Activated CD8-positive, alpha-beta T cell treated with anti-CD3 and anti-CD28 coated beads for 36 hours (primary cell): ENCODE results near the gene CA7. TPM values are rescaled to one million over a fixed set of nuclear protein-coding genes. Genes with fewer than 3 reads are reported as not detected.
"Not testable (repeated sequence)": the region's sequence is repeated elsewhere in the genome, so short reads cannot be mapped to it uniquely, and the experiment has no call there.

Experiments
- ATAC-seq: fragments of 200-7000 bp; cut with Tn5 transposase; one replicate; pipeline ENCODE4 v1.10.0; 2021; ENCODE audit warnings: mild to moderate bottlenecking, moderate library complexity
- CTCF ChIA-PET: fragments of 350-600 bp; sonication (Branson Sonifier 250); formaldehyde crosslinking; loops from one replicate; lab custom pipeline; 2021; ENCODE audit warnings: antibody characterized with exemption; lab: Charles Lee
- POLR2A ChIA-PET: fragments of 350-600 bp; sonication (Branson Sonifier 250); formaldehyde crosslinking; loops from one replicate; lab custom pipeline; 2021; ENCODE audit warnings: antibody characterized with exemption; lab: Charles Lee
- DNase-seq: peaks from one replicate; pipeline ENCODE4 v3.0.0-alpha.2; 2020
- H3K27ac Mint-ChIP-seq: one replicate; pipeline ENCODE4 v1.8.0; 2021; ENCODE audit warnings: mild to moderate bottlenecking, mixed read lengths
- H3K27me3 Mint-ChIP-seq: one replicate; pipeline ENCODE4 v1.8.0; 2021; ENCODE audit warnings: mixed read lengths
- H3K36me3 Mint-ChIP-seq: one replicate; pipeline ENCODE4 v1.8.0; 2021; ENCODE audit warnings: low read depth, mixed read lengths
- H3K4me1 Mint-ChIP-seq: one replicate; pipeline ENCODE4 v1.8.0; 2021; ENCODE audit warnings: low read depth, mixed read lengths
- H3K4me3 Mint-ChIP-seq: one replicate; pipeline ENCODE4 v1.8.0; 2021; ENCODE audit warnings: mild to moderate bottlenecking, moderate library complexity, mixed read lengths
- H3K9me3 Mint-ChIP-seq: one replicate; pipeline ENCODE4 v1.8.0; 2021; ENCODE audit warnings: mixed read lengths
- CTCF ChIP-seq: fragments of 200-600 bp; IDR thresholded peaks from one replicate; pipeline ENCODE4 v1.8.0; 2022; ENCODE audit warnings: antibody characterized with exemption, mild to moderate bottlenecking
- intact Hi-C: fragments of 100-400 bp; cut with micrococcal nuclease; formaldehyde crosslinking; loops from one replicate; pipeline ENCODE4 v1.10.0; 2022
- total RNA-seq, 2 experiments: library from RNA; stranded (reverse); gene quantifications; one replicate each; pipeline ENCODE4 v1.2.3, GENCODE V29; 2021

The CA7 gene
- total RNA-seq, 2 experiments from 2014 or later: 0.27 TPM; not detected in 1

GRCh38 chr16:66863707-66864106 lies 19.5 kb downstream of the CA7 start:
- POLR2A ChIA-PET: interaction anchor here (0.6 kb wide), 1 partner anchor 213 kb away, joined by 4 read pairs; no protein-coding TSS in a partner anchor
- H3K36me3 Mint-ChIP-seq: no peaks in the 10 kb centered on the region

GRCh38 chr16:66869424-66869823 lies 25.2 kb downstream of the CA7 start:
- intact Hi-C loops: loop anchor here (5.0 kb wide), 1 partner anchor 37 kb away; the partner anchor contains the start of gene NAE1

More at GRCh38 chr16:66863707-66864106, 19.5 kb downstream of the CA7 start:
- ATAC-seq (no peak), DNase-seq (no peak)
- no peak for TF ChIP-seq CTCF
- no peaks in the 10 kb centered on the region for H3K9me3 Mint-ChIP-seq
- H3K4me1 Mint-ChIP-seq: peaks cover 2% of the 10 kb centered on the region
- no peak overlapping the region for H3K27ac Mint-ChIP-seq
- no peaks in the 10 kb centered on the region for H3K27me3 Mint-ChIP-seq
- intact Hi-C loops: no loop called here
- CTCF ChIA-PET: interaction anchor here (12.6 kb wide), 1 partner anchor 37 kb away, joined by 214 read pairs; the partner anchor contains the start of gene NAE1
- no peak overlapping the region for H3K4me3 Mint-ChIP-seq

GRCh38 chr16:66871363-66871762 lies 27.1 kb downstream of the CA7 start:
- POLR2A ChIA-PET: interaction anchor here (0.9 to 1.1 kb wide), 2 partner anchors 9 to 218 kb away, joined by 3 read pairs; partner anchors contain the start of gene PDP2
- H3K36me3 Mint-ChIP-seq, H3K9me3 Mint-ChIP-seq, H3K4me3 Mint-ChIP-seq, H3K27ac Mint-ChIP-seq, intact Hi-C loops, DNase-seq, H3K27me3 Mint-ChIP-seq, ATAC-seq: not testable (repeated sequence)
- H3K4me1 Mint-ChIP-seq: peaks cover 41% of the 10 kb centered on the region
- CTCF ChIA-PET: interaction anchor here (12.6 kb wide), 1 partner anchor 45 kb away, joined by 214 read pairs; the partner anchor contains the start of gene NAE1

More at GRCh38 chr16:66869424-66869823, 25.2 kb downstream of the CA7 start:
- no peaks in the 10 kb centered on the region for H3K36me3 Mint-ChIP-seq
- ChIA-PET POLR2A (no interaction called here), CTCF (interaction anchor here (1.1 to 12.6 kb wide), 11 partner anchors 11 to 261 kb away, joined by 3 to 214 read pairs (median 14); partner anchors contain the start of genes CA7, NAE1 and PDP2)
- no peak overlapping the region for H3K27ac Mint-ChIP-seq
- H3K9me3 Mint-ChIP-seq: no peaks in the 10 kb centered on the region
- H3K4me1 Mint-ChIP-seq: peaks cover 24% of the 10 kb centered on the region
- DNase-seq (no peak), ATAC-seq (no peak)
- no peak for TF ChIP-seq CTCF
- no peak overlapping the region for H3K4me3 Mint-ChIP-seq
- no peaks in the 10 kb centered on the region for H3K27me3 Mint-ChIP-seq

GRCh38 chr16:66871840-66872239 lies 27.6 kb downstream of the CA7 start:
- peaks cover 7% of the 10 kb centered on the region for H3K9me3 Mint-ChIP-seq
- ChIA-PET CTCF (interaction anchor here (1.2 to 12.6 kb wide), 9 partner anchors 10 to 144 kb away, joined by 3 to 214 read pairs (median 6); partner anchors contain the start of genes CA7 and NAE1), POLR2A (interaction anchor here (0.9 to 1.7 kb wide), 3 partner anchors 9 to 219 kb away, joined by 3 to 5 read pairs (median 3); partner anchors contain the start of gene PDP2)
- no peak overlapping the region for H3K27ac Mint-ChIP-seq
- TF ChIP-seq CTCF: no peak
- intact Hi-C loops: no loop called here
- DNase-seq: no peak
- no peak overlapping the region for H3K4me3 Mint-ChIP-seq
- no peak for ATAC-seq
- peaks cover 43% of the 10 kb centered on the region for H3K4me1 Mint-ChIP-seq
- H3K27me3 Mint-ChIP-seq: no peaks in the 10 kb centered on the region
- H3K36me3 Mint-ChIP-seq: peaks cover 6% of the 10 kb centered on the region

GRCh38 chr16:66872559-66872942 lies 28.3 kb downstream of the CA7 start:
- intact Hi-C loops: no loop called here
- DNase-seq (no peak), ATAC-seq (no peak)
- no peak for TF ChIP-seq CTCF
- peak overlapping the region; percentile 93 for H3K27ac Mint-ChIP-seq
- peaks cover 6% of the 10 kb centered on the region for H3K36me3 Mint-ChIP-seq
- ChIA-PET CTCF (interaction anchor here (0.6 to 4.1 kb wide), 21 partner anchors 9 to 350 kb away, joined by 3 to 83 read pairs (median 4); partner anchors contain the start of genes CA7 and NAE1), POLR2A (interaction anchor here (0.8 to 1.7 kb wide), 5 partner anchors 9 to 135 kb away, joined by 3 to 5 read pairs (median 3); partner anchors contain the start of gene NAE1)
- H3K4me3 Mint-ChIP-seq: peak overlapping the region; percentile 83
- no peaks in the 10 kb centered on the region for H3K27me3 Mint-ChIP-seq
- H3K4me1 Mint-ChIP-seq: peaks cover 44% of the 10 kb centered on the region
- H3K9me3 Mint-ChIP-seq: peaks cover 7% of the 10 kb centered on the region
